Renal pelvis (tissue), 4 donors: ENCODE results near the gene ZFYVE28. TPM values are rescaled to one million over a fixed set of nuclear protein-coding genes. Genes with fewer than 3 reads are reported as not detected.

Source experiments
- DNase-seq: peaks from one replicate; pipeline ENCODE4 v3.0.0-alpha.2; 2013
- polyA plus RNA-seq, 3 donors: library from polyadenylated mRNA; unstranded; fragments of 120-200 nt; gene quantifications; one replicate each; pipeline ENCODE4 v1.2.1, GENCODE V29; 2013; ENCODE audit not compliant: insufficient read length in 3 of 3

The ZFYVE28 gene
- polyA plus RNA-seq, 3 donors, result 1.7 to 3.7 (median 3.2) TPM

DNA sequence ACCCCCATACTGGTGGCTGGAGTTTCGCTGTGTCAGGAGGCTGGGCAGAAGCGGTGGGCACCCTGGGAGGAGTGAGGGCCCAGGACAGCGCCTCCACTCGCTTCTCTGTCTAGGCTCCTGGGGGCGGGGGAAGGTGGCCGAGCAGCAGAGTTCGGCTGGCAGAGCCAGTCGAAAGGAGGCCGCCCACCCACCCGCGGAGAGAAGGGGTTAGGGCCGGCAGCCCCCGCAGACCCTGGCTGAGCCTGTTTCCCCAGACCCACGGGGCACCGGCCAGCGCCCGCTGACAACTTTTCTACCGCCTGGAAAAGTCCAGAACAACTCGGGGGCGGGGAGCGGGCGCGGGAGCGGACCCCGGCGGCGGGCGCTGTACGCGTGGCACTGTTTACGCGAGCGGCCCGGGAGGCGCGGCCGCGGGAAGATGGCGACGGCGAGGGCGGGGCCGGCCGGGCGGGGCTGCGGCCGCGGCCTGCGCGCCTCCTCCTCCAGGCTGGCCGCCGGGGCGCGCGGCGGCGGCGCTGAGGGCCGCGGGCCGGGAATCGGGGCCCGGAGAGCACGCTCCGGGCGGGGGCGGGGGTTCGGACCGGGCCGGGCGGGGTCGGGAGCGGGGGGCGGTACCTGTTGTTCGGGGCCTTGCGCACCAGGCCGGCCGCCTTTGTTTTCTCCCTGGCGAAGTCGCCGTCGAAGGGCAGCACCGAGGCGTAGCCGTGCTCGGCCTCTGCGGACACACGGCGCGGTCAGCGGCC, 157.2 kb downstream of the ZFYVE28 start:
- DNase-seq, result no peak

DNA sequence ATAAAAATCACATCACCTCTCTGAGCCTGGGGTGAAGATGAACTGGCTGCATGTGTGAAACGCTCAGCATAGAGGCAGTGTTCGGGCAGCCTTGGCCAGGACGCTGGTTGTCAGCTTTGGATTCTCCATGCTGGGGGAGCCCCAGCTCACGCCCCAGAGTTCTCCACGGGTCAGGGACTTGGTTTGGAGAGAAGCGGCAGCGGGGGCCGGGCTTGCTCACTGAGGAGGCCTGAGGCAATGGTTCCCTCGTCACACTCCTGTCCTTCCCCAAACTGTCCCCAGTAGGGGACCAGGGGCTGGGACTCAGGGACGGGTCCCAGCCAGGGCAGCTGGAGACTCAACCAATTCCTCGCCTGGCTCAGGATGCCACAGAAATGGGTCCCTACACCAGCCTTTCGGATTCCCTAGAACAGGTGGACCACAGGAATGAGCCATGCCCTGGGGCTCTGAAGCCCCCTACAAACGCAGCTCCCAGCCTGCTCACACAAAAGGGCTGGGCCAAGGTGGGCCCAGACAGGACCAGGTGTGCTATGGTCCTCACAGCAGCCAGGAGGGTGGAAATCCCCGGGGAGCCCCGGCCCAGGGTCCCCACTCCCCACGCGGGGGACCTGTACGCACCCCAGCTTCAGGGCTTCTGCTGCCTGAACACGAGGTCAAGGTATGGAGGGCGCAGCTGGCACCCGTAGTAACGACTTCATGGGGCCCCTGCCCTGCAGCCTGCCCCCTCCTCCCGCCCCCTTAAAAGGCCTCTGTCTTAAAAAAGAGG, 157.9 kb downstream of the ZFYVE28 start:
- DNase-seq, result no peak

DNA sequence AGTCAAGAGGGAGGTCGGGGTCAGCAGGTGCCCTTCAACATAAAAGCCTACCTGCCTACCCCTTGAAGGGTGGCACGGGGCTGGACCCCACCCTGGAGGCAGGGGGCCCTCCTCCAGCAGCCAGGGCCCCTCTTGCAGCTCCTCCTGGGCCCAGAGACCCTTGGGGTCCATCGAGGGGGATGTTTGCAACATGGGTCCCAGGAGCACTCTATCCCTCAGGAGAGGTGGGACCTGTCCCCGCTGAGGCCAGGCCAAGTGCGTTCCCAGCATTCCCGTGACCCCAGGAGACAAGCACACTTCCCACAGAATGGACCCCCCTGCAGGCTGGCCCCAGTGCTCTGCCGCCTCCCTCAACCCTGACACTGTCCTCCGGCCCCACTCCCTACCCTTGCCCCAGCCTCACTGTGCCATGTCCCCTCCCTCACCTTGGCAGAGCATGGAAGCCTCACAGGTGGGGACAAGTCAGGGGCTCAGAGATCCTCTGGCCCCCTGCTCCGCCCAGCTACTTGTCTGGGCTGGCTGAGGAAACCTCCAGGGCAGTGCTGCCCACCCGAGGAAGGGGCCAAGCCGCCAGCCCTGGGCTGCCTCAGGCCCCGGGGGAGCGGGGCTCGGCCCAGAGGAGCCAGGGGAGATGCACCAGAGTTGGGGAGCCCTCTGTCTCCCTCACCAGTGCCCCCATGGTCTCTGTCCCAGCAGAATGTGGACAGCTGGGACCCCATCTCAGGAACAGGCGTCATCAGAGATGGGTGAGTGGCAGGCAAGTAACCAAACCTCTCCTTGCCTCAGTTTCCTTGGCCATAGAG, 158.7 kb downstream of the ZFYVE28 start:
- no peak for DNase-seq

DNA sequence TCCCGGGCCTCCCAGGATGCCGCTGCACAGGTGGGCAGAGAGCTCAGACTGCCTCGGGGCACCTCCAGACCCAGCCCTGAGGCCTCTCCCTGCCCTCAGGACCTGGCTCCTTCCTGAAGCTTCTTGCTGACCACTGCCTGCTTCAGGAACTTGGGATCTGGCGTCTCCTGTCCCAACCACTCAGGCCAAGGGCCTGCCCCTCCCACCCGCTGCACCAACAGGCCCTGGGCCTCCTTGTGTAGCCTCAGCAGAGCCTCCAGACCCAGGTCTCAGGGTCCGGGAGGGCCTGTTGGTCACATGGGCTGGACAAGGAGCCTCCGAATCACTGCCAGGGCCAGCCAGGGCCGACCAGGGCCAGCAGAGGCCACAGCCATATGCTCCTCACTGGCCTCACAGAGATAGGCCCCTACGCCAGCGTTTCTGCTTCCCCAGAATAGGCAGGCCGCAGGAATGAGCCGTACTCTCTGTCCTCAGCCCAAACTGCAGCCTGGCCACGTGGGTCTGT, 159.4 kb downstream of the ZFYVE28 start:
- no peak for DNase-seq

DNA sequence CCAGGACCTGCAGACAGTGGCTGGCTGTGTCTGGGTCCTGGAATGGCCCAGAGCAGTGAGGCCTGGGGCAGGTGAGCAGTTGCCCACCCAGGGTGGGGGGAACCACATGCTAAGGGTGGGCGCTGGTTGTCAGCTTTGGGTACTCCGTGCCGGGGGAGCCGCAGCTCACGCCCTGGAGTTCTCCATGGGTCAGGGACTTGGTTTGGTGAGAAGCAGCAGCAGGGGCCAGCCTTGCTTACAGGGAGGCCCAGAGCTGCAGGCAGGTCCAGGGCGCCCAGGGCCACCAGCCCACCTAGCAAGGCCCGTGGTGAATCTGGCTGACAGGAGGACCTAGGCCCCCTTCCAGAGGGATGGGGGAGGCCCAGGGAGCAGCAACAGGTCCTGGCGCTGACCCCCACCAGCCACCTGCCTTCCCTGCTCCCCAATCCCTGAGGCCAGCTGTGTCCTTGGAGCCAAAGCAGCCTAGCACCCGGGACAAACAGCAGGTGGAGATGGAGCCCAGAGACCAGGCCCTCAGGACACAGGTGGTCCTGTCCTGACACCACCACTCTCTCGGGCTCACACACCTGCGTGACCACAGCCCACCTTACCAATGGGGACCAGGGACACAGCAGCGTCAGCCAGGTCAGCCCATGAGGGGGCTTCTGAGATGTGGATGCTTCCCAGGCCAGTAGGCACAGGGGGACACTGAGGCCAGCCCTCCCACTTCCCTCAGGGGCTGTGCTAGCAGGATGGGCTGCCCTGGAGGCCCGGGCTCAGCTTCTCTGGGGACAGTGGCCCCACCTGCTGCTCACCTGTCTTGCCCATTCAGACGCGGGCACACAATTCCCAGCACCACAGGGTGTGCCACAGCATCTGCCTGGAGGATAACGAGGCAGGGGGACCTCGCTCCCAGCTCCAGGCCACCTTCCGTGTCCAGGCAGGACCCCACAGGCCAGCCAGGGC, 160.1 kb downstream of the ZFYVE28 start:
- no peak for DNase-seq

DNA sequence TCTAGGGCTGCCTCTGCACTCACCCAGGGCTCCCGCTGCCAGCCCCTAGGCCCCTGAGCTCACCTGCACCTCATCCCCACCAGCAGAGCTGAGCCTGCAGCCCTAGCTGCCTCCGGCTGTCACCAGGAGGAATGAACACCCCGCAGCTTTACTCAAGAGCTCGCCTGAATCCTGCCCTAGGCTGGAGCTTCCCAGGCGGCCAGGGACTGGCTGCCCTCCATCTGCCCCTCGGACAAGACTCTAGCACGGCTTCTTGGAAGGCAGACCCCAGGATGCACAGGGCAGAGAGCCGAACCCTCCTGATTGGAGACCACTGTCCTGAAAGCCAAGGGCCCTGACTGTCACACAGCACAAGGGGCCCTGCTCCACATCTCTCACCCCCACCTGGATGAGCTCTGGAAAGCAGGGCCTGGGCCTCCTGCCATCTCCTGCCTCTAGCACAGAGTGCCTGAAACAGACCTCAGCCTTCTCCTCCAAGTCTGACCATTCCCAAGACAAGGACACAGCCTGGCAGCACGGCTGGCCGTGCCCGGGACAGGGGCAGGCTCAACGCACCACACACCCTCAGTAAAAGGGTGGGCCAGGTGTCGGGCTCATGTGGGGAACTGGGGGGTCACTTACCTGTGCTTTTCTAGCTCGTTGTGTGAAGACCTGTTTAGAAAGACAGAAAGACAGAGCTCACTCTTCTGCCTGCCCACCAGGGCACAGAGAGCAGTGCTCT, 160.9 kb downstream of the ZFYVE28 start:
- no peak for DNase-seq

DNA sequence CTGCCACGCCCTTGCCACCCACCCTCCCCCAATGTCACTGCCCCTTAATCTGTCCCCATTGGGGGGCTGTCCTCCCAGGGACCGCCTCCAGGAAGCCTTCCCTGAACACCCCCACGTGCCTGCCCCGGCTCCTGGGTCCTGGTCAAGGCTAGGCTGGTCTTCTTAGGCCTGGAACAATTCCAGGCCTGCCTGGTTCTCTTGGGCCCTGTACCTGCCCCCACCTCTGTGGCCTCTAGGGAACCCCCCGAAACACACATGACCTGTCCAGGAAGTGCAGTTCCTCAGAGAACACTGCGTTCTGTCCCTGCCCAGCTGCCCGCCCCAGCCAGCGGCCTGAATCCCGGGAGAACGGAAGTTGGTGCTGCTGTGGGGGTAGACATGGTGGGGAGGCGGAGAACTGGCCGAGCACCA, 161.7 kb downstream of the ZFYVE28 start:
- no peak for DNase-seq

DNA sequence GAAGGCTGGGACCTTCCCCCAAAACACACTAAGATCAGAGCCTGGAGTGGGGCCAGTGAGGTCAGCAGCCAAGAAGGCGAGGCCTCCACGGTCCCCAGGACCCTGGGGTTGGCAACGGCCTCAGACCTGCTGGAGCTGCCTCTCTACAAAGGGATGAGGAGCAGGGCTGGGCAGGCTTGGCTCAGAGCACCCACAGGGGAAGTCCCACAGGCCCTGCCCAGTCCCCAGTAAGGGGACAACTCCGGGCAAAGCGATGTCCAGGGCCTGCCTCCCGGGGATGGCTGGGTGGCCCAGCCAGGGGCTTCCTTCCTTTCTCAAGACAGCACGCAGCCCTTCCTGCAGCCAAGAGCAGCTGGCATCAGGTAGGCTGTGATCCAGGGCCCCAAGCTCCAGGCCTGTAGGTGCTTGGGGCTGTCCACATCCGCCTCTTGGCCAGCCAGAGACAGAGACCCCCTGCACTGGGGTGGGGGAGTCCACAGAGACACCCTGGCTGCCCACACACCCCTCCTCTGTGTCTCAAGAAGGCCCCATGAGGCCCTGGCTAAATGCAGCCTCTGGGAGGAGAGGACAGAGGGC, 162.2 kb downstream of the ZFYVE28 start:
- no peak for DNase-seq

DNA sequence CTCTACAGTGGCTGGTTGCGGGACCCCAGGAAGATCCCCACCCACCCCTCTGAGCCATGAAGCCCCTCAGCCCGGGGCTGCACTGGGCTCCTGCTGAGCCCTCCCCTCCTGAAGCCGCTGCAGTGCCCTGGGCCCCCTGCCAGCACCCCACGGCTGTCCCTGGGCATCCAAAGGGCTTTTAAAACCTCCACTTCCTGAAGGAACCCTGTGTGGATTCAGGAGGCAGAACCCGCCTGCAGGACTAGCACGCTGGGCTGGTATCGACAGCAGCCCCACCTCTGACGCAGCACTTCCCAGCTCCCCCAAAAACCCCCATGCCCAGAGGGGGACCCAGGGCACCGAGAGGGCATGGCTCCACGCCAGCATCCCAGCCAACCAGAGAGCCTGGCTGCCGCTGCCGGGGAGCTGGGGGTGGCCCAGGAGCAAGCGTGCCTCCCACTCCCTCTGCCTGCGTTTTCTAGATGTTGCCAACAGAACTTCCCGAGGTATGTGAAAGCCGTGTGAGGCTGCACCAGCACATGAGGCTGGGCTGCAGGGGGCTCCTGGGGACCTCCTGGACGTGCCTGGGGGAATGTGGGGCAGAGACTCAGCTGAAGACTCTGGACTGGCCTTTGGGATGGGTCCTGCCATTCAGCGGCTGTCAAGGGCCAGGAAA, 162.8 kb downstream of the ZFYVE28 start:
- DNase-seq, result no peak

DNA sequence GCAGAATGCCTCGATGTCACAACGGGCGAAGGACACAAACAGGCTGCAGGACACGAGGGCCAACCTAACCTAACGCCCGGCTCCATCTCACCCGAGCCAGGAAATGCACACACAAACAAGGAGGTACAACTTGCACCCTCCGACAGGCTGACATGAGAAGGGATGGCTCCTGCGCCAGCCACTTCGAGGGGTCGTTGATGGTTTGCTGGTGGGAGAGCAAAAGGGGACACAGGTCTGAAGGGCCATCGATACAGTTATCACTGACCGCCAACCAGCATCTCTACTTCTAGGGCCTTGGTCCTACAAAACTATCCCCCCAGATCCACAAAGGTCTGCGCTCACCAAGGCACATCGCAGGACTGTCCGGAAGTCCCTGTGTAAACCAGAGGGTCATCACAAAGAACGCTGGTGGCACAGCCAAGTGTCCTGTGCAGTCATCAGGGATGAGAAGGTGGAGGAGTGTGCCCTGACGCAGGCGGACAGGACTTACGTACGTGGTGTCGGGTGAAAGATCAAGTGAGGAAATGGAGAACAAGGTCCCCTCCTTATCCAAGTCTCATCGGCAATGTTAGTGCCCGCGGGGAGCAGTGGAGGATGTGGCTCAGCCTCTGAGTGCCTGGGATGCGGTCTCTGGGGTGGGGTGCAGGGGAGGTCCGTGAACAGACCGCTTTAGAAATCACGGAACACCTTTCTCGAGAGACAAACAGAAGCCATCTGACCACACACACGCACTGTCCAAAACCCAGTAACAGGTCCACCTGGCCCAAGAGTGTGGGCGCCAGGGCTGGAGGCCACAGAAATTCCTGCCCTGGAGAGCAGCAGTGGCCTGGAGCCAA, 163.6 kb downstream of the ZFYVE28 start:
- no peak for DNase-seq

DNA sequence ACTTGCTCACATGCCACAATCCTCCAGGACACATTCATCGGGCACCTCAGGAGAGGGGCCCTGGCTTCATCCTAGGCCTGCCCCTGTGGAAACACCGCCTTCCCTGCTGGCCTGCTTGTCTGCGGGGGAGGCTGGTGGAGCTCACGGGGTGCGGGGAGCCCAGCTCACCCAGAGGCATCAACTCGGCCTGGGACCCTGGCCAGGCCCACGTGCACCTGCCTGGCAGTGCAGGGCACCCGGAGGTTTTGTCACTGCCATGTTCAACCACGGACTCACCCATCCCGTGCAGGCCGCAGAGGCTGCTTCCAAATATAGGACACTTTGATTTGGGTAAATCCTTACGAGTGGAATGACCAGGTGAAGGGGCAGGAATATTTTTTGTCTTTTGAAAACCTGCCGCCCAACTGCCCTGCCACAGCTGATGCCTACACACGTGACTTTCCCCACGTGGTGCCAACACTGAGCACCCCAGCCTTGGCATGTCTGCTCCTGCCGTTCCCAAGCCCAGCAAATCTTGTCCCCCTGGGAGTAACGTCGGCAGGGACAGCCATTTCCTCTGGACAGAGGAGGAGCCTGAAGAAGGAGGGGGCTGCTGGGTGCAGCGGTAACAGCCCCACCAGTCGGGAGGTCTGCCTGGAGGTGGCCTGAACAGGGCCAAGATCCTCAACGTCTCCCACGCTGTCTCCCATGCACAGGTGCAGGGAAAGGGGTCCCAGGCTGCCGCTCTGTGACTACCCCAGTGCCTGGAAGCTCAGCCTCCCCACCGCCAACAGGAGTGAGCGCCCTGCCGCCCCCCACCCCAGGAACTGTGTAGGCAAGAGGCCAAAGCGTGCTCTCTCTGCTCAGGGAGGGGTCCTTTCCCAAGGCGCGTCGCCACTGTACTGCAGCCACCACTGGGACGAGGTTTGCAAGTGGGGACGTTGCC, 165.0 kb downstream of the ZFYVE28 start:
- DNase-seq, result no peak

DNA sequence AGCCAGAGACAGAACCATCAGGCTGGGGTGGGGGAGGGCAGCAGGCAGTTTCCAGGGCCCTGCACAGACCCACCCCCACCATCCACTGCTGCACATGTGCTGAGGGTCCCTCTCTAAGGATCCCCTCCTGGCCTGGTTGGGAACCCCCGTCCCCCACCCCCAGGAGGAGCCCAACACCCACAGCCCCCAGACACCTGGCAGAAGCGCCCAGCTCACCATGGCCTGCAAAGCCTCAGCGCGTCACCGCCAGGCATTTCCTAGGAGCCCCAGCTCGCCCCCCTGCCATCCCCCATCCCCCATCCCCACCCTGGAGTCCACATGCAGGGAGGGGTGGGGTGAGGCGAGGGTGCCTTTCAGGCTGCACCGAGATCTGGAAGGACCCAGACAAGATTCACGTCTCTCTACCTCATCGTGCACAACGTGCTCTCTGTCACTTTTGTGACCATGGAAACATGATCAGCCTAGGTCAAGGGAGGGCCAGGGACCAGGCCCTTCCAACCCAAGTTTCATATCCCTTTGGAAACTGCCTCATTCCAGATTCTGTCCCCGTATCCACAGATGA, 165.8 kb downstream of the ZFYVE28 start:
- no peak for DNase-seq

DNA sequence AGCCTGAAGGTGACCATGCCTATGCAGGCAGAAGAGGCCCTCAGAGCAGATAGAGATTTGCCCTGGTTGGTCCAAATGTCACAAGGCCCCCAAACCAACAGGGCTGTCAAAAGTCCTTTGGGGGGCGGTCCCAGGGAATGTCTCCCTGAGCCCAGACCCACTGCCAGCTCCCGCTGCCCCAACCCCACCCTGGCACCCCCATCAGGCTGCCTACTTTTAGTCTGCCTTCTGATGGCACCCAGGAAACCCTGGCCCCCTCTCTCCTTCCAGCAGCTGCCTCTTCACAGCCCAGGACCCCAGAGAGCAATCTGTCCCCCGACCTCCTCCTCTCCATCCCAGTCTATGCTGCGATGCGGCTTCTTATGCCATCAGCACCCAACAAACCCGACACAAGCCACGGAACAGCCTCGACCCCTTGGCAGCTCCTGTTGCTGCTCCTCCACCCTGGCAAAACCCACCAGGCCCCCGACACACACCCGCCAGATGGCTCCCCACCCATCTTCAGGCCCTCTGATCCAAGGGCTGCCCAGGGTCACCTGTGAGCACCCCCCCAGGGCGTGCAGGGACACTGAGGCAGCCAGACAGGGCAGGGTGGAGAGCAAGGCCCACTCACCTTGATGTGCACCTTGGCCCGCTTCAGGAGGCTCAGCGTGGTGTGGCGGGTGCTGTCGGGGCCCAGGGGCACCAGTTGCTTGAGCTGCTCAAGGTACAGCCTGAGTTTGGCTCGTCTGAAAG, 166.5 kb downstream of the ZFYVE28 start:
- DNase-seq, result no peak

DNA sequence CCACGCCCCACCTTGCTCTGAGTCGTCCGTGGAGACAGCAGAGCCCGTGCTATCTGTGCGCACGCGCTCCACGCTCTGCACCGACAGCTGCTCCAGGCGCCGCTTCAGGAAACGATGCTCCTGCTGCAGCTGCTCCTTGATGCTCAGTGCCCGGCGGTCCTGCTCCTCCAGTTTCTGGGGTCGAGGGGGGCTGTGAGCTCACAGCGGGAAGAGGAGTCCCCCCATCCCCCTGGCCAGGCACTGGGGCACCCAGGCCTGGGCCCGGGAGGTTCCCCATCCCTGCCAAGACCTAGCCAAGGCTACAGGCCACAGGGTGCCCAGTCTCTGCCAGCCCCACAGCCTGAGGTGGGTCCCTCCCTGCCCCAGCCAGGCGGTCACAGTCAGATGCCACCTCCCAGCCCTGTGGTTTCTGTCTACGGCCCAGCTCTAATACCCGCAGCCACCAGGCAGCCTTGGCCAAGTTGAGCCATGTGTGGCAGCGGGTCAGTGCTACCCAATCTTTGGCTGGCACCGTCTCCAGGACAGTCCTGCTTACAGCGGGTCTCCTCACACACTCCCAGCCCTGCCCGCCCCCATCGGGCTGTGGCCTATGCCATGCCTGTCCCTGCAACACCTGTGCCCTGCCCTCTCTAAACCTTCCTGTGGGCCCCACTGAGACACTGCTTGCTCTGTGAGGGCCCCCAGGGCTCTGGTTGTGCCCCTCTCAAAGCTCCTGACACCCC, 167.2 kb downstream of the ZFYVE28 start:
- no peak for DNase-seq

DNA sequence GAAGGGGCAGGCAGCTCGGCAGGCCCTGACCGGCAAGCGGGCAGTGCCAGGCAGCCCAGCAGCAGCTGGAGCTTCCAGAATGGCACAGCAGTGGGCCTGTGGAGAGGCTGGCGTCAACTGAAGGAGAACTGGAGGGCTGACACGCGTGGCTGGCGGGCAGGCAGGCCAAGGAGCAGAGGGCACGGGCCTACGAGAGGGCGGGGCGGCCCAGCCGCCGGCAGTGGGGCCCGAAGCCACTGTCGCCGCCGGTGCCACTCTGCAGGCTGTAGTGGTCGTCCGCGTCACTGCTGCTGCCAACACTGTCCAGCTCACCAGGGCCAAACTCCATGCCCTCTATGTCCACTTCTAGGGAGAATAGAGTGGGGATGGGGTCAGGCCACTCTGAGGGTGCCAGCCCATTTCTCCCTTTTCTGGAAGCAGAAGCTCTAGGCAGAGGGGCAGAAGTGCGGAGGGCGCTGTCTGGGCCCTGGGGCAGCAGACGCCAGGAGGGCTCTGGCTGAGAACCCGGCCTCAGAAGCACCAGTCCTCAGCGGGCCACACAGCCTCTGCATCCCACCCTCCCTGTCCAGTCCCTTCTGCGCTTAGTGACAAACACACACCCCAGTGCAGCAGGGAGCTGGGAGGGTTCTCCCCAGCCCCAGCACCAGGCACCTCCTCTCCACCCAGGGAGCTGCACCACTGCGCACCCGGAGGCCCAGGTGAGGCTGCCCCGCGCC, 167.9 kb downstream of the ZFYVE28 start:
- no peak for DNase-seq
